ENCODE measurements around the gene CD63.

DNA sequence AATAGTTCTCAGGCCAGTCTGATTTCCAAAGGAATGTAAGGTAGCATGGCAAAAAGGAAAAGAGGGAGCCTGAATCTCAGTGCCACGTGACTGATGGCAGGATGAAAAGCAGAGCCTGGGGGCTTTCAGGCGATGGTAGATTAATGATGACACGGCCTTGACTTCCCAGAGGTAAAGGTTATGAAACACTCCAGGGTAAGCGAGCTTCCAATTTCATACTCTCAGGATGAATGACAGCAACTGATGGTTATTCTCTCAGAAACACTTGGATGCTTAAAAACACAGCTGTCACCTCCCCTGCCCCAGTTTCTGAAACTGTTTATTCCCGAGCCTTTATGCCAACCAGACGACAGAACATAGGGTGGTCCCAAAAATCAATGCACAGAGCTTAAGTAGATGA, 42.9 kb upstream of the CD63 start:
- TF ChIP-seq, protein P1, sequence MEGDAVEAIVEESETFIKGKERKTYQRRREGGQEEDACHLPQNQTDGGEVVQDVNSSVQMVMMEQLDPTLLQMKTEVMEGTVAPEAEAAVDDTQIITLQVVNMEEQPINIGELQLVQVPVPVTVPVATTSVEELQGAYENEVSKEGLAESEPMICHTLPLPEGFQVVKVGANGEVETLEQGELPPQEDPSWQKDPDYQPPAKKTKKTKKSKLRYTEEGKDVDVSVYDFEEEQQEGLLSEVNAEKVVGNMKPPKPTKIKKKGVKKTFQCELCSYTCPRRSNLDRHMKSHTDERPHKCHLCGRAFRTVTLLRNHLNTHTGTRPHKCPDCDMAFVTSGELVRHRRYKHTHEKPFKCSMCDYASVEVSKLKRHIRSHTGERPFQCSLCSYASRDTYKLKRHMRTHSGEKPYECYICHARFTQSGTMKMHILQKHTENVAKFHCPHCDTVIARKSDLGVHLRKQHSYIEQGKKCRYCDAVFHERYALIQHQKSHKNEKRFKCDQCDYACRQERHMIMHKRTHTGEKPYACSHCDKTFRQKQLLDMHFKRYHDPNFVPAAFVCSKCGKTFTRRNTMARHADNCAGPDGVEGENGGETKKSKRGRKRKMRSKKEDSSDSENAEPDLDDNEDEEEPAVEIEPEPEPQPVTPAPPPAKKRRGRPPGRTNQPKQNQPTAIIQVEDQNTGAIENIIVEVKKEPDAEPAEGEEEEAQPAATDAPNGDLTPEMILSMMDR (IDR thresholded peaks at IDR 0.05), result no peak
- no peak for TF ChIP-seq ZFX (IDR thresholded peaks at IDR 0.05; ENCODE audit: borderline replicate concordance)

Measured in 22Rv1 (cell line).